ENCODE results near the gene GAREM1.
"Not testable (repeated sequence)": the region's sequence is repeated elsewhere in the genome, so short reads cannot be mapped to it uniquely, and the experiment has no call there.

Gene GAREM1

DNA sequence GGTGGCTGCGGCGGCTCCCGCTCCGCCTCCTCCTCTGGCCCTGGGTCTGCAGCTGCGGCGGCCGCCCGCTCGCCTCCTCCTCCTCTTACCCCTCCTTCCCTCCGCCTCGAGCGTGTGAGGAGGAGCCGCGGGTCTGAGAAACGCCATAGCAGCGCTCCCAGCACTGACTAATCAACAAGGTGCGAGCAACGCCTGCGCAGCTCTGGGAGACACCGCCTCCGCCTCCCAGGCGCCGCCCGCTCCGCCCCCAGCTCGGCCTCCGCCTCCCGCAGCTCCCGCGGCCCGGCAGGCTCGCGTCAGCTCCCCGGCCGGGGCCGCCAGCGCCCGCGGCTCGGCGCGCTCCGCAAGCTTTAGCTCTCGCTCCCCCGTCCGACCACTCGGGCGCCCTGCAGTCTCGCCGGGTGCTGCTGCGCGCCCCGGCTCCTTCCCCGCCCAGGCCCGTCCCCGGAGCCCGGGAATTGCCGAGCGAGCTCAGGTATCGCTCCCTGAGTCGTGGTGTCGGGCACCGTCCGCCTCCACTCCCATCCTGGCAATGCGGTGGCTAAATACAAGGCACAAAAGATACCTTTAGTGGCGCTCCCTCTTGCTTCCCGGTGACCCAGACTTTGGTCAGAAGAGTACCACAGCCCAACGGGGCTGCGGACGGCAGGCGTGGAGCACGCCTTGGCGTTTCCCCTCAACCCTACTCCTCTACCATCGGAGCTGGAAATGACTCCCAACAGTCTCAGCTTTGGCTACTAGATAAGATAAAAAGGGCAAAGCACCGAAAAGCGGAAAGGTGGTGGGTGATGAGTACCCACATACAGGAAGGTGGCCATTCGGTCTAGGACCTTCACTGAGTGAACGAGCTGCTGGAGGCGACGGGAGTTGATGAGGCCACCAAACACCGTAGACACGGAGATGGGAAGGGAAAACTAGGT is at the start of gene GAREM1:
Gene GAREM1 (minus strand): TSS at position 169 of the 920 bp plus-strand sequence. CDS start 454 bp downstream, outside the sequence.
- peak; percentile 88 to 98 (median 95) for DNase-seq
- intact Hi-C loops (cut with DNase I), result loop anchor here (2.0 to 5.0 kb wide), 3 partner anchors 30 to 199 kb away; no protein-coding TSS in a partner anchor

- DNase-seq, result no peak
- intact Hi-C loops (cut with DNase I), result no loop called here
Measured at GRCh38 chr18:32511147-32511546, 40.5 kb upstream of the GAREM1 start.

DNA sequence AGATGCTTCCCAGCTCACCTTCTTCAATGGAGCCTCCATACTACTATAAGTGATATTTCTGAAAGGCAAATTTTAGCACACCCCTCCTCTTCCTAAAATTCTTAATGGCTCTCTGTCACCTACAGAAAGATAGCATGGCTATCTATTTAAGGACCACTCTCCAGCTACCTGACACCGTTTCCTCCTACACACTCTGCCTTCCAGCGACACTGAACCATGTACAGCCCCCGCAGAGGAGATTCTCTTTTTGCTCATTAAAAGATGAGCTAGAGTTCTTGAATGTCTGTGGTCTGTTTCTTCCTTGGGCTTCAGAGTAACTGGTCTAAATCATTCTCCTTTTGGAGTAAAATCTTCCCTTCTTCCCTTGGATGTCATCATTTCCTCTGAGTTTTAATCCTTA is 38.4 kb upstream of the GAREM1 start:
- intact Hi-C loops (cut with DNase I), result no loop called here
- no peak for DNase-seq

DNA sequence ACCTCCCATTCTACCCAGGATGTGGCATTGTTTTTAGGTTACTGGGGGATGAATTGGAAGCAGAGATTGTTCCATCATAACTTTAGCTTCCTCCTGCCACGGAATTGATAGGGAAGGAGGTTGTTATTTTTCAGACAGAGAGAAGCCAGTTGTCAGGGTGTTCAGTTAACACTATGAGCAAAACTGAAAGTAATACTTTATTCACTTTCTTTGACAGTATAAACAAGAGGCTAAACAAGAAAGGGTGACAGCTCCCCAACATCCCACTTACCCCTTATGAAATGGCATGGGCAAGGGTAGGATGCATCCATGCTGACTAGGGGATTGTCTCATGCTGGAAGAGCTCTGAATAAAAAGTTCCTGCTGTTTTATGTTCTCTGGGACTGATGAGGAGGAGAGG is 36.4 kb upstream of the GAREM1 start:
- DNase-seq, result no peak

GRCh38 chr18:32502014-32502413 is 31.3 kb upstream of the GAREM1 start:
- intact Hi-C loops (cut with DNase I), result no loop called here

More for the DNA sequence above, 36.4 kb upstream of the GAREM1 start:
- intact Hi-C loops (cut with DNase I), result no loop called here

DNA sequence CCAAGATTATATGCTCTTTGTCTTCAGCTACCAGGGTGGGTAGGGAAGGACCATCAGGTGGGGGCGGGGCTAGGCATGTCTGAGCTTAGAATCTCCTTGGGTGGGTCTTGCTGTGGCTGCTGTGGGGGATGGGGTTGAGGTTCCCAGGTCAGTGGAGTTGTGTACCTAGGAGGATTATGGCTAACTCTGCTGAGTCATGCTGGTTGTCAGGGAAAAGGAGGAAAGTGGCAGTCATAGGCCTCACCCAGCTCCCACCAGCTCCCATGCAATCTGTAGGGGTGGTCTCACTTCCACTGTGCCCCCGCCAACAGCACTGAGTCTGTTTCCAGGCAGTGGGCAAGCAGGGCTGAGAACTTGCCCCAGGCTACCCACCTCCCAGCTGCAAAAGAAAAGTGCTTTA is 30.6 kb upstream of the GAREM1 start:
- DNase-seq; intact Hi-C loops (cut with DNase I): not testable (repeated sequence)

More at GRCh38 chr18:32502014-32502413, 31.3 kb upstream of the GAREM1 start:
- no peak for DNase-seq

- intact Hi-C loops (cut with DNase I), result loop anchor here (10.0 kb wide), 1 partner anchor 52 kb away; no protein-coding TSS in a partner anchor
- DNase-seq, result no peak
Measured at GRCh38 chr18:32483002-32483401, 12.3 kb upstream of the GAREM1 start.

DNA sequence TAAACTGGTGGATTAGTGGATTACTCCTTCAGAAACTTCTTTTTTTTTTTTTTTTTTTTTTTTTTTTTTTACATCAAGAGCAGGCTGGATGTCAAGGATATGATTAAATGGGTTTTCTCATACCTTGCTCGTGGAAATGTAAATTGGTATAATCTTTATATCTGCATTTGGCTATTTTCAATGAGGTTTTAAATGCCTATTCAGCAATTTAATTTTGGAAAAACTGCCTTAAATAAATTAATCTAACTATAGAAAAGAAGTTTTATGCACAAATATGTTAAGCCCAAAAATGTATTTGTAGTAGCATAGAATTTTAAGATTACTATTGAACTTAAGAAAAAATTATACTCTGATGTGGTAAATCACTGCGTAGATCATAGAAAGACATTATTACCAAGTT is 11.4 kb upstream of the GAREM1 start:
- intact Hi-C loops (cut with DNase I), result loop anchor here (10.0 kb wide), 1 partner anchor 53 kb away; no protein-coding TSS in a partner anchor
- no peak for DNase-seq

DNA sequence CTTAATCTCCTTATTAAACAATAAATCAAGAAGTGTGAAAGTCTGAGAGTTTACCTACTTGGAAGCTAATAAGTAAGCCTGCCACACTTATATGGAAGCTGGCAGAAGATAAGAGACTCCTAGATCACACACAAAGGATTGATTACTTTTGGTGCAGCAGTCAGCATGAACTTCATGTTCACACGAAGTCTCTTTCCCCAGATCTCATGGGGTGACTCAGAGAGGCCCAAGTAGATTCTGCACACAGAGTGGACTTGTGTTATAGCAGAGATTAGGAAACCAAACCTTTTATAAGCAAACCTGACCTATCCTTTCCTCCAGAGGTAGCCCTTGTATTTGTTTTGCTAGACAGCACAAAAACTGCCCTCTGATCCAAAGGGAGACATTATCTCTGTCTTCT is 9.9 kb upstream of the GAREM1 start:
- no peak for DNase-seq
- intact Hi-C loops (cut with DNase I), result loop anchor here (10.0 kb wide), 1 partner anchor 54 kb away; no protein-coding TSS in a partner anchor

GRCh38 chr18:32478807-32479206 is 8.1 kb upstream of the GAREM1 start:
- intact Hi-C loops (cut with DNase I), result no loop called here

GRCh38 chr18:32478317-32478716 is 7.6 kb upstream of the GAREM1 start:
- intact Hi-C loops (cut with DNase I), result no loop called here
- DNase-seq, result no peak

More at GRCh38 chr18:32478807-32479206, 8.1 kb upstream of the GAREM1 start:
- DNase-seq, result no peak

DNA sequence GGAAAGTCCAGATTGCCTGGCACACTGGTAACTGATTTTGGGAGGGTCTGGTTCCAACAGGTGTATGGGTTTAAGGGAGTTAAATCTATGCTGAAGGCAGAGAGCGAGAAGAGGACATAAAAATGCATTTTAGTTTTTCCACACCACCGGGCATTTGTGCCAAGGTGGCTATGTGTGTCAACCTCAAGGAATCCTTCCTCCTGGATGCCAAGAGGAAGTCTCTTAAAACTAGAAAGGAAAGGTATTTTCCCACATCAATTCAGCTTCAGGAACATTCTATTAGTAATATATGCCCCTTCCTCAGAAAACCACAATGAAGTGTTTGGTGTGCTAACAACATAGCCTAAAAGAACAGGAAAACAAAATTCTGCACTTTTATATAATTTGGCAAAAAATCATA is 5.4 kb upstream of the GAREM1 start:
- intact Hi-C loops (cut with DNase I), result no loop called here
- no peak for DNase-seq

DNA sequence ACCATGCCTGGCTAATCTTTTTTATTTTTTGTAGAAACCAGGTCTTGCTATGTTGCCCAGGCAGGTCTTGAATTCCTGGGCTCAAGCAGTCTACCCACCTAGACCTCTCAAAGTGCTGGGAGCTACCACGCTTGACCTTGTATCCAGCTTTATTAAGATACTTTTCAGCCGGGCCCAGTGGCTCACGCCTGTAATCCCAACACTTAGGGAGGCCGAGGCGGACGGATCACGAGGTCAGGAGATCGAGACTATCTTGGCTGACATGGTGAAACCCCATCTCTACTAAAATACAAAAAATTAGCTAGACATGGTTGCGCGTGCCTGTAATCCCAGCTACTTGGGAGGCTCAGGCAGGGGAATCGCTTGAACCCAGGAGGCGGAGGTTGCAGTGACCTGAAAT is 4.4 kb upstream of the GAREM1 start:
- DNase-seq; intact Hi-C loops (cut with DNase I): not testable (repeated sequence)

GRCh38 chr18:32473325-32473724 is 2.6 kb upstream of the GAREM1 start:
- intact Hi-C loops (cut with DNase I), result loop anchor here (5.0 kb wide), 1 partner anchor 201 kb away; no protein-coding TSS in a partner anchor

GRCh38 chr18:32472841-32473240 is 2.2 kb upstream of the GAREM1 start:
- DNase-seq, result no peak
- intact Hi-C loops (cut with DNase I), result loop anchor here (5.0 kb wide), 1 partner anchor 201 kb away; no protein-coding TSS in a partner anchor

More at GRCh38 chr18:32473325-32473724, 2.6 kb upstream of the GAREM1 start:
- DNase-seq, result no peak

- intact Hi-C loops (cut with DNase I), result loop anchor here (2.0 to 5.0 kb wide), 3 partner anchors 30 to 198 kb away; no protein-coding TSS in a partner anchor
- peak in 1 of 42 donors; percentile 41 for DNase-seq
Measured at GRCh38 chr18:32470460-32470713, 295 bp downstream of the GAREM1 start.

DNA sequence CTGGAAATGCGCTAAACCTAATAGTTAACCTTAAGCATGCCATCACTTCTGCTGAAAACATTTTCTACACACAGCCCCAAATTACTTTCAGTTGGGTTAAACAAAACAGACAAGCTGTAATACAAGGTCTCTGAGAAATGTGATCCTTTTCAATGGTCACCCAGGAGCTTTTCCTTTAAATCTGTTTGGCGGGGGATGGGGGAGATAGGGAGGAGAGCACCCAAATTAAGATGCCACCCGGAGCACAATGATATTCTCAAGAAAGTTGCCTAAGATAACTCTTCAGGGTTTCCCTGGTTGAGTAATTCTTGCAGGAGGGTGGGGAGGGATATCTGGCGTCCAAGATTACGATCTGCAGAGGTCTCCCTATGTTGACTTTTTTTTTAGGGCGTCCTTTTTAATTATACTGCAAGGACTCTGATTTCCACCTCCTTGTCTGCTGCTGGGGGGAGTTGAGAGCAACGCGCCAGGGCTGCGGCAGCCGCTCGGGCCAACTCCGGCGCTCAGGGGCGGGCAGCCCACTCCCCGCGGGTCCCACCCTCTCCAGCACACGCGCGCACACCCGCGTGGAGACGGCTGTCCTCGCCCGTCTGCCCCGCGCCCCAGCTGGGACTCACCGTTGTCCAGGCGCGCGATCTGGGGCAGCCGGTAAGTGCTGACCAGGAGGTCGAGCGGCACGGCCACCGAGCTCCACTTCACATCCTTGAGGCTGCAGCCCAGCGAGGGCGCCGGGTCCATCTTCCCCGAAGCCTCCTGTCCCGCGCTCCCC is 807 bp downstream of the GAREM1 start:
- peak in 36 of 42 donors; percentile 3 to 76 (median 44) for DNase-seq
- intact Hi-C loops (cut with DNase I), result loop anchor here (2.0 to 10.0 kb wide), 4 partner anchors 29 to 198 kb away; no protein-coding TSS in a partner anchor

GRCh38 chr18:32469190-32469651 is 1.5 kb downstream of the GAREM1 start:
- peak; percentile 25 to 82 (median 62) for DNase-seq
- intact Hi-C loops (cut with DNase I), result loop anchor here (10.0 kb wide), 1 partner anchor 114 kb away; no protein-coding TSS in a partner anchor

GRCh38 chr18:32468147-32468845 is 2.4 kb downstream of the GAREM1 start:
- intact Hi-C loops (cut with DNase I), result loop anchor here (10.0 kb wide), 1 partner anchor 113 kb away; no protein-coding TSS in a partner anchor
- DNase-seq, result peak in 11 of 42 donors; percentile 6 to 54 (median 28)

Measured in head of caudate nucleus (tissue), 42 donors.